IMR-90 (cell line): ENCODE results near the gene CPED1. TPM values are rescaled to one million over a fixed set of nuclear protein-coding genes. Genes with fewer than 3 reads are reported as not detected.

Experiments
- ATAC-seq: fragments of 200-7000 bp; cut with Tn5 transposase; 2 replicates; pipeline ENCODE4 v1.9.1; 2020; ENCODE audit warnings: low read depth, mild to moderate bottlenecking, moderate library complexity
- BruUV-seq: library from RNA; stranded (reverse); fragments of 400-500 nt; replicated peaks from 2 replicates; lab custom pipeline; 2021; lab: Mats Ljungman, UMichigan
- CTCF ChIA-PET: fragments of 300-600 bp; formaldehyde crosslinking; extraction: SDS; loops from one replicate; lab custom pipeline; 2021; ENCODE audit warnings: antibody characterized with exemption; lab: Yijun Ruan, JAX
- POLR2A ChIA-PET: fragments of 300-600 bp; sonication (Branson Sonifier 250); formaldehyde crosslinking; loops from one replicate; lab custom pipeline; 2022; ENCODE audit warnings: antibody characterized with exemption; ENCODE audit not compliant: unreplicated experiment; lab: Charles Lee
- DNase-seq: peaks from one replicate; pipeline ENCODE4 v3.0.0; 2013
- H2AFZ ChIP-seq: replicated peaks from 2 replicates; pipeline ENCODE3; 2013; ENCODE audit warnings: low read length, mild to moderate bottlenecking; ENCODE audit not compliant: poor library complexity
- H2AK5ac ChIP-seq: 2 replicates; pipeline ENCODE4 v1.6.1; 2013; ENCODE audit warnings: low read depth, low read length, inconsistent platforms
- H2AK9ac ChIP-seq: replicated peaks from 2 replicates; pipeline ENCODE3; 2013; ENCODE audit warnings: mild to moderate bottlenecking, low read depth, low read length, moderate library complexity; ENCODE audit not compliant: poor library complexity
- H2BK120ac ChIP-seq: 2 replicates; pipeline ENCODE4 v1.6.1; 2013; ENCODE audit warnings: low read depth, low read length, inconsistent platforms
- H2BK15ac ChIP-seq: 3 replicates; pipeline ENCODE4 v1.6.1; 2013; ENCODE audit warnings: low read depth, low read length, inconsistent platforms
- H2BK20ac ChIP-seq: 2 replicates; pipeline ENCODE4 v1.6.1; 2013; ENCODE audit warnings: low read depth, mild to moderate bottlenecking, inconsistent platforms, low read length, moderate library complexity
- H2BK5ac ChIP-seq: 2 replicates; pipeline ENCODE4 v1.6.1; 2013; ENCODE audit warnings: mild to moderate bottlenecking, low read depth, low read length, inconsistent platforms; ENCODE audit not compliant: poor library complexity, severe bottlenecking
- H3K14ac ChIP-seq: replicated peaks from 2 replicates; pipeline ENCODE4 v1.6.1; 2013; ENCODE audit warnings: low read depth, low read length, inconsistent platforms
- H3K18ac ChIP-seq: 2 replicates; pipeline ENCODE4 v1.6.1; 2013; ENCODE audit warnings: low read depth, low read length, control low read depth
- H3K23ac ChIP-seq: 2 replicates; pipeline ENCODE4 v1.6.1; 2013; ENCODE audit warnings: low read depth, low read length, inconsistent platforms
- H3K27ac ChIP-seq: 2 replicates; pipeline ENCODE4 v1.5.1; 2013; ENCODE audit warnings: mild to moderate bottlenecking, control low read depth, low read length; ENCODE audit not compliant: insufficient read depth
- H3K27me3 ChIP-seq: 2 replicates; pipeline ENCODE4 v1.6.1; 2013; ENCODE audit warnings: low read length; ENCODE audit not compliant: control insufficient read depth, insufficient read depth
- H3K36me3 ChIP-seq: 2 replicates; pipeline ENCODE4 v1.6.1; 2013; ENCODE audit warnings: low read length, mixed read lengths; ENCODE audit not compliant: control insufficient read depth, insufficient read depth
- H3K4ac ChIP-seq: 2 replicates; pipeline ENCODE4 v1.6.1; 2013; ENCODE audit warnings: low read depth, low read length, inconsistent platforms
- H3K4me1 ChIP-seq: 2 replicates; pipeline ENCODE4 v1.6.1; 2013; ENCODE audit warnings: low read length, mixed read lengths; ENCODE audit not compliant: control insufficient read depth, insufficient read depth
- H3K4me2 ChIP-seq: 2 replicates; pipeline ENCODE4 v1.6.1; 2013; ENCODE audit warnings: low read depth, mild to moderate bottlenecking, control low read depth, low read length, moderate library complexity
- H3K4me3 ChIP-seq: 2 replicates; pipeline ENCODE4 v1.5.1; 2013; ENCODE audit warnings: low read depth, mild to moderate bottlenecking, control low read depth, low read length, moderate library complexity; ENCODE audit not compliant: insufficient read depth
- H3K56ac ChIP-seq: 2 replicates; pipeline ENCODE4 v1.6.1; 2013; ENCODE audit warnings: low read length, inconsistent platforms; ENCODE audit not compliant: insufficient read depth; ENCODE audit errors: extremely low read depth
- H3K79me1 ChIP-seq, 2 experiments: 2 replicates each; pipeline ENCODE4 v1.6.1; 2013; ENCODE audit warnings: low read length in 2 of 2, inconsistent platforms in 1 of 2, low read depth in 1 of 2
- H3K9ac ChIP-seq: 2 replicates; pipeline ENCODE4 v1.6.1; 2013; ENCODE audit warnings: low read depth, low read length, control low read depth
- H3K9me1 ChIP-seq: 2 replicates; pipeline ENCODE4 v1.6.1; 2013; ENCODE audit warnings: low read length, inconsistent platforms; ENCODE audit not compliant: insufficient read depth
- H3K9me3 ChIP-seq: 2 replicates; pipeline ENCODE4 v1.6.1; 2013; ENCODE audit warnings: low read length; ENCODE audit not compliant: control insufficient read depth, insufficient read depth
- H4K20me1 ChIP-seq: 2 replicates; pipeline ENCODE4 v1.6.1; 2013; ENCODE audit warnings: low read length, inconsistent platforms; ENCODE audit not compliant: insufficient read depth
- H4K5ac ChIP-seq: 2 replicates; pipeline ENCODE4 v1.6.1; 2013; ENCODE audit warnings: mild to moderate bottlenecking, low read depth, low read length, control low read depth
- H4K8ac ChIP-seq, 2 experiments: 2 replicates each; pipeline ENCODE4 v1.6.1; 2013; ENCODE audit warnings: low read depth in 2 of 2, low read length in 2 of 2, control low read depth in 1 of 2, inconsistent platforms in 1 of 2
- H4K91ac ChIP-seq: 2 replicates; pipeline ENCODE4 v1.6.1; 2013; ENCODE audit warnings: low read depth, low read length, inconsistent platforms; ENCODE audit not compliant: insufficient read depth
- BHLHE40 ChIP-seq: fragments of 150-350 bp; IDR thresholded peaks from 2 replicates; pipeline ENCODE4 v1.6.1; 2016; ENCODE audit warnings: mild to moderate bottlenecking, low read depth, low read length
- CEBPB ChIP-seq: IDR thresholded peaks from 2 replicates; pipeline ENCODE4 v1.6.1; 2012; ENCODE audit warnings: low read depth, low read length, improper control_type of control experiment
- CHD1 ChIP-seq: IDR thresholded peaks from 2 replicates; pipeline ENCODE4 v1.6.1; 2012; ENCODE audit warnings: low read depth, low read length, improper control_type of control experiment
- CTCF ChIP-seq: conservative IDR thresholded peaks from 2 replicates; pipeline ENCODE4 v1.5.1; 2012; ENCODE audit warnings: mild to moderate bottlenecking, low read depth, low read length, improper control_type of control experiment
- FOS ChIP-seq: fragments of 150-350 bp; IDR thresholded peaks from 2 replicates; pipeline ENCODE4 v1.6.1; 2016; ENCODE audit warnings: low read depth, low read length
- MAFK ChIP-seq: IDR thresholded peaks from 2 replicates; pipeline ENCODE4 v1.6.1; 2012; ENCODE audit warnings: low read depth, low read length, improper control_type of control experiment
- MXI1 ChIP-seq: IDR thresholded peaks from 2 replicates; pipeline ENCODE4 v1.6.1; 2012; ENCODE audit warnings: low read depth, mild to moderate bottlenecking, low read length, moderate library complexity, borderline replicate concordance
- NFE2L2 ChIP-seq: fragments of 150-350 bp; IDR thresholded peaks from 2 replicates; pipeline ENCODE4 v1.6.1; 2016; ENCODE audit warnings: low read depth, mild to moderate bottlenecking, low read length
- POLR2A ChIP-seq: IDR thresholded peaks from 2 replicates; pipeline ENCODE4 v1.6.1; 2012; ENCODE audit warnings: mild to moderate bottlenecking, low read depth, low read length
- RAD21 ChIP-seq: IDR thresholded peaks from 2 replicates; pipeline ENCODE4 v1.6.1; 2012; ENCODE audit warnings: low read length, improper control_type of control experiment
- RFX5 ChIP-seq: IDR thresholded peaks from 2 replicates; pipeline ENCODE4 v1.8.0; 2012; ENCODE audit warnings: low read depth, mild to moderate bottlenecking, low read length, moderate library complexity
- SMC3 ChIP-seq: fragments of 150-350 bp; IDR thresholded peaks from 2 replicates; pipeline ENCODE4 v1.6.1; 2016; ENCODE audit warnings: low read depth, mild to moderate bottlenecking, antibody characterized with exemption, low read length, moderate library complexity
- WGBS, 2 experiments: methylation state at CpG; one replicate each; pipeline versions ENCODE4 v1.1.5 to v1.1.7; 2013; ENCODE audit warnings: missing lambda C conversion rate in 2 of 2; ENCODE audit not compliant: insufficient read length in 1 of 2; ENCODE audit errors: extremely low coverage in 2 of 2; 5-methylcytosine and 5-hydroxymethylcytosine counted together
- dilution Hi-C: fragments of 300-500 bp; cut with HindIII; formaldehyde crosslinking; loops from one replicate; pipeline ENCODE4 v1.14.3; 2018; ENCODE audit warnings: low sequenced_read_pairs; ENCODE audit not compliant: unreplicated experiment
- in situ Hi-C: fragments of 300-500 bp; cut with MboI; formaldehyde crosslinking; loops from 3 replicates; pipeline ENCODE4 v1.14.3; 2019; ENCODE audit warnings: low sequenced_read_pairs, inconsistent platforms, mixed read lengths
- intact Hi-C: fragments of 100-400 bp; cut with micrococcal nuclease; formaldehyde crosslinking; loops from 2 replicates; pipeline ENCODE4 v1.10.0; 2022
- polyA plus RNA-seq, 3 experiments: library from polyadenylated mRNA; depleted of rRNA; stranded (reverse); fragments of >200 nt; gene quantifications; 2 replicates each; pipeline ENCODE4 v1.2.3, GENCODE V29; 2012; ENCODE audit warnings: low replicate concordance in 1 of 3
- total RNA-seq: library from RNA; depleted of rRNA; stranded (reverse); fragments of >200 nt; gene quantifications from 2 replicates; pipeline ENCODE4 v1.2.3, GENCODE V29; 2012
- TF ChIP-seq, protein P1 (sequence below): fragments of 150-350 bp; IDR thresholded peaks from 2 replicates; pipeline ENCODE4 v1.6.1; 2016; ENCODE audit warnings: low read depth, mild to moderate bottlenecking, low read length, moderate library complexity, borderline replicate concordance

Gene CPED1
- total and polyA plus RNA-seq, 2 of the 4 experiments (the other 2 are of a cell fraction): 31.2 to 96.8 TPM

- no TSS peak for BruUV-seq
- H3K27me3 ChIP-seq: no peaks in the 10 kb centered on the region
- CTCF ChIA-PET: interaction anchor here (0.5 to 0.7 kb wide), 2 partner anchors 23 to 91 kb away, joined by 3 read pairs; no protein-coding TSS in a partner anchor
Observed at GRCh38 chr7:121049028-121049791, 60.7 kb downstream of the CPED1 start.

More at GRCh38 chr7:121049028-121049791, 60.7 kb downstream of the CPED1 start:
- no peak overlapping the region for H3K9ac ChIP-seq
- DNase-seq (peak; percentile 23), ATAC-seq (peak; percentile 51)
- TF ChIP-seq SMC3 (no peak), RAD21 (no peak), MXI1 (no peak), BHLHE40 (no peak), RFX5 (no peak), POLR2A (no peak), NFE2L2 (no peak), CHD1 (no peak), MAFK (no peak), CTCF (no peak), CEBPB (no peak), FOS (no peak)
- TF ChIP-seq, protein P1, sequence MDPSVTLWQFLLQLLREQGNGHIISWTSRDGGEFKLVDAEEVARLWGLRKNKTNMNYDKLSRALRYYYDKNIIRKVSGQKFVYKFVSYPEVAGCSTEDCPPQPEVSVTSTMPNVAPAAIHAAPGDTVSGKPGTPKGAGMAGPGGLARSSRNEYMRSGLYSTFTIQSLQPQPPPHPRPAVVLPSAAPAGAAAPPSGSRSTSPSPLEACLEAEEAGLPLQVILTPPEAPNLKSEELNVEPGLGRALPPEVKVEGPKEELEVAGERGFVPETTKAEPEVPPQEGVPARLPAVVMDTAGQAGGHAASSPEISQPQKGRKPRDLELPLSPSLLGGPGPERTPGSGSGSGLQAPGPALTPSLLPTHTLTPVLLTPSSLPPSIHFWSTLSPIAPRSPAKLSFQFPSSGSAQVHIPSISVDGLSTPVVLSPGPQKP: no peak
- peak overlapping the region; percentile 6 for H4K5ac ChIP-seq
- H2AK5ac ChIP-seq: no peak overlapping the region
- no peak overlapping the region for H2AFZ ChIP-seq
- H2AK9ac ChIP-seq: no peak overlapping the region
- peaks cover 11 to 40% of the 10 kb centered on the region in 2 experiments; a peak in 3 of 4 replicates for H3K79me1 ChIP-seq
- H3K36me3 ChIP-seq: peaks cover 8% of the 10 kb centered on the region
- H3K4me3 ChIP-seq: no peak overlapping the region
- 40% methylated on average over 1 of the region's 3 CpGs; no CpG with 5 or more reads in 1 of the 2 experiments for WGBS, 2 experiments
- POLR2A ChIA-PET: no interaction called here
- H3K4me1 ChIP-seq: peaks cover 13% of the 10 kb centered on the region
- dilution Hi-C loops: no loop called here
- H4K8ac ChIP-seq: 0 out of 4 replicates have a peak overlapping the region, but pooled peaks of 1 of the 2 experiments have one; percentile 7
- 0 out of 2 replicates have a peak overlapping the region, but pooled peaks have one; percentile 11 for H3K14ac ChIP-seq
- intact Hi-C loops: no loop called here
- H2BK5ac ChIP-seq: peak overlapping the region; percentile 56
- no peak overlapping the region for H2BK15ac ChIP-seq
- H3K4ac ChIP-seq: no peak overlapping the region
- no peak overlapping the region for H3K23ac ChIP-seq
- no peaks in the 10 kb centered on the region for H4K20me1 ChIP-seq
- in situ Hi-C loops: no loop called here
- peaks cover 3% of the 10 kb centered on the region for H3K9me1 ChIP-seq
- H2BK20ac ChIP-seq: no peak overlapping the region
- no peak overlapping the region for H3K56ac ChIP-seq
- H3K4me2 ChIP-seq: no peak overlapping the region
- H3K9me3 ChIP-seq: no peaks in the 10 kb centered on the region
- peak overlapping the region; percentile 48; the same call in 1 of the 2 replicates for H4K91ac ChIP-seq
- 0 out of 2 replicates have a peak overlapping the region, but pooled peaks have one; percentile 8 for H2BK120ac ChIP-seq
- peak overlapping the region; percentile 64; the same call in 1 of the 2 replicates for H3K18ac ChIP-seq
- H3K27ac ChIP-seq: no peak overlapping the region
